Inflammatory macrophage (primary cell): ENCODE data around the gene NAA15.
"Not testable (repeated sequence)": the region's sequence is repeated elsewhere in the genome, so short reads cannot be mapped to it uniquely, and the experiment has no call there.

Experiments used
- DNase-seq, 2 donors: peaks; one replicate each; pipeline ENCODE4 v3.0.0-alpha.2; 2020 to 2022
- total RNA-seq, 18 experiments: gene quantifications; one replicate each; lab custom pipeline; 2026; ENCODE audit warnings: mixed read lengths in 6 of 18, inconsistent platforms in 2 of 18; lab: John Stamatoyannopoulos, UW

The NAA15 gene
- total RNA-seq = 61.9 to 137 (median 94.4) reads per million in 18 experiments

DNA sequence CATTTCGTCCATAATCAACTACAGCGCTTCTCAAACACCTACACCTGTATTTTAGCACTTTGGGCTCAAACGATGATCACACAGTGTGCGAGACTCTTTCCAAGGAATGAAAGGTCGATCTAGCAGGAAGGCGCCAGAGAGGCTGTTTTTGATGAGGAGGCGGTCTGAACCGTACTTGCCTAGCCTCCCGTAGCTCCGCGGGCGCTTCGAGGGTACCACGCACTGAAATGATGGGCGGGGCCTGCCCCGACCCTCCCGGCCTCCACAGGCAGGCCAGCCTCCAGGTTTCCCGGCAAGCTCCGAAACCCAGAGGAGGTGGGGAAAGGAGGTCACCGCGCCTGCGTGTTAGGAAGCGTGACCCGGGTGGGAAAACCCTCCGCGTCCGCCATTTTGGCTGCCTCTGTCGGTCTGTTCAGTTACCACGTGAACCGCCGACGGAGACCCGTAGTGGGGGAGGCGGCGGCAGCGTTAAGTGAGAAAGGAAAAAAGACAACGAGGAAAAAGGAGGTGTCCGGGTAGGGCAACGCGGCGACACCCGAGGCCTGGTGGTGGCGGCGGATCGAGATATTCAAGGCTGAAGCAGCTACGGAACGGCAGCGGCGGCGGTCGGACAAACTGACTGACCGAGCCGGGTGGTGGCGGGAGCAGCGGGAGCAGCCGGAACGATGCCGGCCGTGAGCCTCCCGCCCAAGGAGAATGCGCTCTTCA lies at the start of gene NAA15:
Gene NAA15, plus strand, starts transcription at position 393 of the 708 bp plus-strand sequence. Its CDS starts 273 bp downstream, at position 666.
- DNase-seq = peak; percentile 99

DNA sequence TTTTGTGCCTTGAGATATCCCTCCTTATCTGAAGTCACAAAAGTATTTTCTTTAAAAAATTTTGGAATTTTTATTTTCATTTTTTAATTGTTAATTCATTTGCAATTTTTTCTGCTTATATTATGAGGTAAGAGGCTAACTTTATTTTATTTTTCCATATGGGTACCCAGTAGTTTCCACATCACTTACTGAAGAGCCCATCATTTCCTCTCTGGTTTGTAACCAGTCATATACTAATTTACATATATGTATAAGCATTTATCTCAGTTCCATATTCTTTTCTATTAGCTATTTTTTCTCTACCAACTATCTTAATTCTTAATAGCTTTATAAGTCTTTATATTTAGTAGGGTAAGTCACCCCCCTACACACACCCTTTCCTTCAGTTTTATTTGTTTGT lies 48.3 kb upstream of the NAA15 start:
- no peak for DNase-seq

DNA sequence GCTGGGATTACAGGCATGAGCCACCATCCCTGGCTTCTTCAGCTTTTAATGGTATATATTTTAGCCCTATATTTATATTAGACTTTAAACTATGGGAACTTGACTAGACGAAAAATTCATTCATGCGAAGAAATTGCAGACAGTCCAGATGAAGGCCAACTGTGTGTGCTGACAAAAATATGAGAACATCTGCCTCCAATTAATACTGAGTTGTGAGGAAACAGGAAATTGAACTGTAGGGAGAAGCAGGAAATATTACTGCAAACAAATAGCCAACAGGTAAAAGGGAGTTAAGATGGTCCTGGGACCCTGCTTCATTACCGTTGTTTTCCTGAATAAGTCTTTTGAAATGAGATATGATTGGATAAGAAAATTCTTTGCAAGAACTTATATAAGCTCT lies 47.6 kb upstream of the NAA15 start:
- DNase-seq = no peak

DNA sequence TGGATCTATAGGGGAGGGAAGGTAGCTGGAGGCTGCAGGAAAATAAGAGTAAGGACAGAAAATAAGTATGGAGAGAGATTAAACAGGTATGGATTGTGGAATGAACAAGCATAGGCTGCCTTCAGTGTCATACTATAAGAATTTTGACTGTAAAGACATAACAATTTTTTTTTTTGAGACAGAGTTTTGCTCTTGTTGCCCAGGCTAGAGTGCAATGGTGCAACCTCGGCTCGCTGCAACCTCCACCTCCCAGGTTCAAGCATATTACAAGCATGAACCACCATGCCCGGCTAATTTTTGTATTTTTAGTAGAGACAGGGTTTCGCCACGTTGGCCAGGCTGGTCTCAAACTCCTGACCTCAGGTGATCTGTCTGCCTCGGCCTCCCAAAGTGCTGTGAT lies 45.7 kb upstream of the NAA15 start:
- not testable (repeated sequence) for DNase-seq

DNA sequence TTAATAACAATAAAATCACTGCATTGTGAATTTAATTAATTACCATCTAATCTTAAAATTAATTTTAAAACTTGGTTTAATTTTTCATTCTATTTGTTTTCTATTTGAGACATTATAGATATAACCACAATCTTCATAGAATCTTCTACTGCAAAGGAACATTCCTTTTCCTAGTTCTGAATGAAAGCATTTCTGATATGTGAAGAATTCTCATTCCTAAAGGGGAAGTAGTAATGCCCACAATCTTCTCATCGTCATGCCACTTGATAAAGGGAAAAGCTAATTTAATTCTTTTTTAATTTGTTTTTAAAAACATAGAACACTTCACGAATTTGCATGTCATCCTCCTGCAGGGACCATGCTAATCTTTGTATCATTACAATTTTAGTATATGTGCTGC lies 45.0 kb upstream of the NAA15 start:
- DNase-seq = no peak

DNA sequence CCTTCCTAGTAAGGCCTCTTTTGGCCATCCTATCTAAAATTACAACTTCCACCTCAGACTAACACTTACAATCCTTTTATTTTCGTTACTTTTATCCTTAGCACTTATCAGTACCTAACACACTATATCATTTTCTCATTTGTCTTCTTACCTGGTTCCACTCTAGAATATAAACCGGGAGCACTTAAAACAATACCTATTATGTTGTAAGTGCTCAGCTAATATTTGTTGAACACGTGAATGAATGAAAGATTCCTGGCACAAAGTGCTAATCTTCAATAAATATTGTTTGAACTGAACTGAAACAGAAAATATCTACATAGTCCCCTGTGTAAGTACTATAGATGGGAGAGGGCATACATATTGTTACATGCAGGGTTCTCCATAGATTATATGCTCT lies 35.7 kb upstream of the NAA15 start:
- no peak for DNase-seq

DNA sequence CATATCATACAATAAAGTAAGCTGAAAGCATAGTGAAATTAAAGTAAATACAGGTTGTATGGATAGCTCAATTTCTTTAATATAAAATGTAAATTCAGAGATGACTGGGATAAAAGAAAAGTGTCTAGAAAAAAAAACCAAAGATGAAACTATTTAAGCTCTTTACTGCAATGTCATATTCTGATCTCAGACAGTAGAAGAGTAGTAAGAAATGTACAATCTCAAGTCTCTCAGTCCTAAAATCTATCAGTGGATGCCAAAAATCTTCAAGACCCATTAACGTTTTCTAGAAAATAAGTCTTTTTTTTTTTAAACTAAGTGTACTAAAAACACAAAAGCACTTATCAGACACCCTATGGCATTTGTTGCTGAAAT lies 35.1 kb upstream of the NAA15 start:
- no peak for DNase-seq

DNA sequence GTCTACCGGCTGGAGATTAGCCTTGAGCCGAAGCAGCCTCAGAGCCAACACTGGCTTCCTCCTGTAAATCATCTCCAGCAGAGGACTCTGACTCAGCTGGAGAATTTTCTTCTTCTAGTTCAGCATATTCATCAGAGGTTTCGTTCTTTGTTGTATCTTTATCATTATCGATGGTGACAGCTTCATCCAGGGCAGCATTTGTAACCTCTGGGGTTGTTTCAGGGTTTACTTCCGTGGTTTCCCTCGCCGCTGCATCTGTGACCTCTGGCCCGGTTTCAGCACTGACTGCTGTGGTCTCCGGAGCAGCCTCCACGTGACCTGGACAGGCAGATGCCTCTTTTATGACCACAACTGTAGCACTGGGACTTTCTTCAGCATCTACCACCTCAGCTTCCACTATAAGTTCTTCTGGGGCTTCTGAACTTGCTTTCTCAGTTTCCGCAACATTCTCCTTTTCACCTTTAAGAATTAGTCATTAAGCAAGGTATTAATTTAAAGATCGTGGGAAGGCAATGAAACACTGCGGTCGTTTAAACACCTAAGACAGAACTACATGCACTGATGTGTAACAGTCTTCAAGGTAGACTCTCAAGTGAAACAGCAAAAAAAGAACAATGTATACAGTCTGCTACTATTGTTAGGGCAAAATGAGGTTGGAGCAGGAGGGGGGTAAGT lies 34.6 kb upstream of the NAA15 start:
- DNase-seq = peak; percentile 70 to 80

DNA sequence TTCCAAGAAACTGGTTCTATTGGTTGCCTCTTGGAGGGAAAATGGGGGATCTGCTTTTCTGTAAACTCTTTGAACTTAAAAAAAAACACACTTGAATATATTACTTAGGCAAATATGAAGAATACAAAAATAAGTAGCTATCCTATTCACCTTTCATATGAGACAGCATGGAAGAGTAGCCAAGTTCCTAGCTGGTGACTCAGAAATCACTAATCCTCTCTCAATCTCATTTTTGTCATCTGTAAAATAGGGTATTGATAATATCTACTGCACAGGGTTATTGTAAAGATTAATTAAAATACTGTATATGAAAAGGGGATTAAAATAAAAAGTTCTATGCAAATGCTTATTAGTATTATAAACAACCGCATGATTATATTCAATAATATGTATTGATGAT lies 34.0 kb upstream of the NAA15 start:
- no peak for DNase-seq

DNA sequence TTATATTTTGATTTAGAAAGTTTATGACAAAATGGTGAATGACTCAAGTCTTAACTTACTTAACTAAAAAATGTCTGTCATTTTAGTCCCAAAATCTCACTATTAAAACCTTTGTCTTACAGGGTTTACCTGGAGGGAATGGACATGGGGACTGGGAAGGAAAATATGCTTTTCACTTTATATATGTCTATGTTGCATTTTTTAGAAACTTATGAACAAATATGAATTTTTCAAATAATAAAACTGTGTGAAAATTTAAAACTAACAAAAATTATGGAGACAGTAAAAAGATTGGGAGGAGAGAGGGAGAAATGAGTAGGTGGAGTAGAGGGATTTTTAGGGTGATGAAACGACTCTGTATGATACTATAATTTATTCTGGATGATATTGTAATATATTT lies 27.5 kb upstream of the NAA15 start:
- DNase-seq = no peak

DNA sequence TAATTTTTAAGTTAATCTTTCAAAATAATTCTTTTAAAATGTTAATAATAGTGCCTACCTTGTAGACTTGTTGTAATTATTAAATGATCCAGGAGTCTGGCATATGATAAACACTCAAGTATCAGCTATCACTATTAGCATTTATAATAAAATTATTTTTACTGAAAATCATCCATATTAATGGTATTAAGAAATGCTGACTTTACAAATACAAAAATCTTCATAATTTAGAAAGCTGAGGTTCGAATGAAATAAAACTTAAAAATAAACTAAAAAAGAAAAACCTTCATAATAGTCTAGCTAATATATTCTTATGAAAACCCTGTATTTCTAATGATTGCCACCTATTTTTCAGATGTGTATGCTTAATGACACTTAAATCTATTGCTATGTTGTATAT lies 26.5 kb upstream of the NAA15 start:
- no peak for DNase-seq

DNA sequence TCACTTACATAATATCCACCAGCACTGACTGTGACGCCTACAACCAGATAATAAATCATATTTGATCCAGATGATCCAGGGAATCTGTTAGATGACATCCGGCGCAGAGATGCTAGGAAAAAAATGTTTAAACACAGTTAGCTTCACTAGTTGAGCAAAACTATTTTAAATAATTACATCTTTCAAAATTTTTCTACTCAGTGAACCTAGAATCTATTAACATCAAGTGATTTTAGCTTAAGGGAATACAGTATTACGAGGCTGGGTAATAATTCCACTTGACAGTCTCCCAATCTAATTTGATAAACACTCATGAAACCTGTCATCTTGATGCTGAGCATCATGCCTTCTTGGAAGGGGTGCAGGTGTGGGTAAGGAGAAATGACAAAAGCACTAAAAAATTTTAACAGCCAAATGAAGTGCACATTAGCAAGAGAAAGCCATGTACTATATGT lies 26.0 kb upstream of the NAA15 start:
- DNase-seq = no peak

DNA sequence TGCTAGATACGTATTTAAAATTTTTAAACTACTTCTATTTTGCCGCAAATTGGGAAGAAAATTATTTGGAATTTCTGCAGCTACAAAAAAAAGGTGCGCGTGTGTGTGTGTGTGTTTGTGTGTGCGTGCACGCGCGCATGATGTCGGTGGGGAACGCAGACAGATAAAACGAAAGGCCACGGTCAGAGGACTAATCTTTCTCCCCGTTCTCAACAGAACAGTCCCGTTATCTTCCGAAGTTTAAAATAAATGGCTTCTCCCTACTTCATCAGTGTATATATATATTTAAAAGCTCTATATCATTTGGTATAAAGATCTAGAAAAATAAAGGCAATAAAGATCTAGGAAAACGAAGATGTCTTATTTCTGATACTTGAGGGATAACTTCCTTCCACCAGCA lies 22.8 kb upstream of the NAA15 start:
- no peak for DNase-seq

DNA sequence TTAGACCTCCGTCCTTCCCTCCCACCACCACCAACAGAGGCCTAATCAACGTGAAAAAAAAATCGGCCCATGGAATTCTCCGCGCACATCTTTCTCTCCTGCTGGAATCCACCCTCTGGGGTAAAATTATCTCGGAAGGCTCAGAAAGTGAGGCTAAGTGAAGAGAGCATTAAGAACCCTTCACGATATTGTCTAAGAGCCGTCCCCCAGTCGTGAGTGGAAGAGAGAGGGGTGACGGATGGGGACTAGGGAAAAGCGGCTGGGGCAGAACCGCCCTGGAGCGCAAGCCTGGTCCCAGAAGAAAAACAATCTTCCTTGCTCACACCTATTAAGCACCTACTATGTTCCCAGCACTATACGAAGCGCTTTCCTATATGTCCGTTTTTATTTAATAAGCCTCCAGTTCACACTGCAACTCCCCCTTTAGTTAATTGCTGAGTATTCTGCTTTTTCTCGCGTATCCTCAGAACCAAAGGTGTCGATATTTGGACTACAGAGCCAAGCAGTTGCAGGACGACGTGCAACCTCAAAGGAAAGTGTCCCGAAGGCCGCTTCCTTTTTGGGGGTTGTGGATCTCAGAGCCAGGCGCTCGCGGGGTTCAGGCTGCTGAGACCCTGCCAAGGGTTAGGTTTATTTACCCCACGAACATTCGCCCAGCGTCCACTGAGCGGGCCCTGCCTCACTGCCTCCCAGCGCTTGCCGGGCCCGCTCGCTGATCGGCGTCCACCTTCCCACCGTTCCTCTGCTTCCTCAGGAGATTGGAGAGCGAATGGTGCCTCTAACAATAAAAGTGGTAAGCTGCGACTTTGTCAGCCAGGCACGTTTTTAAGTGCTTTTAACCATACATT lies 22.2 kb upstream of the NAA15 start:
- no peak for DNase-seq

DNA sequence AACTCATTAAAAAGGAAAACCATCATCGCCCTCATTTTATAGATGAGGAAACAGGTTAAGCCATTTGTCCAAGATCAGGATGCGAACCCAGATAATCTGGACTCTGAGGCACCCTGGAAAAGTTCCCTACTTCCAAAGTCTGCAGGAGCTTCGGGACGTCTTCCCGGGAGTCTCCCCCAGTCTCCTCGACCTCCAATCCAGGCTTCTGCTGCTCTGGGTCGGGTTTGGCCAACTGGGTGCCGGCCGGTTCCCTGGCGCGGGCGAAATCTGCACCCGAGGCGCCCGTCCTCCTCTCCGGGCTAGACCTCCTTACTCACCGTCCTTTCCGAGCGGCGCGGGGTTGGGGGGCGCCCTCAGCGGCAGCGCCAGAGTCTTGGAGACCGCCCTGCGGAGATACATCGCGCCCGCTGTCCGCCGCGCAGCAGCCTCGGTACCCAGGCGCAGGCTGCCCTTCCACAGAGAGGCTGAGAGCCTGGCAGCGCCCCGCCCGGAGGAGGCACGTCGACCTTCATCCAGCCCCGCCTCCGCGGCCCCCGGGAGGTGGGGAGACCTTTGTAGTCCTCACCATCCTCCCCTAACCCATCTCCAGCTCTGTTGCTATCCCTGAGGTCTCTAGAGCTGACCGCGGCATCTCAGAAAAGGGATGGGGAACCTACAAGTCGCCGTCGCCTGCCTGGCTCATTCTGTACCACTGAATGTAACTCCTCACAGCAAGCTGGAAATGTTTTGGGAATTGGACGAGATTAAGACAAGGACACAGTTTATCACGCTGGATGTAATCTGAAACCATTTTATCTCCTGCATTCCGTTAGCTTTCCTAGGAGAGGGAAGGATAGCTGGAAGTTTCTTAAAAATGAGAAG lies 21.3 kb upstream of the NAA15 start, which contains the start of gene MGARP:
Gene MGARP, minus strand, starts transcription at position 466 of the 861 bp plus-strand sequence. Its CDS starts 67 bp downstream, at position 399.
- peak in 1 of 2 donors; percentile 0 for DNase-seq

DNA sequence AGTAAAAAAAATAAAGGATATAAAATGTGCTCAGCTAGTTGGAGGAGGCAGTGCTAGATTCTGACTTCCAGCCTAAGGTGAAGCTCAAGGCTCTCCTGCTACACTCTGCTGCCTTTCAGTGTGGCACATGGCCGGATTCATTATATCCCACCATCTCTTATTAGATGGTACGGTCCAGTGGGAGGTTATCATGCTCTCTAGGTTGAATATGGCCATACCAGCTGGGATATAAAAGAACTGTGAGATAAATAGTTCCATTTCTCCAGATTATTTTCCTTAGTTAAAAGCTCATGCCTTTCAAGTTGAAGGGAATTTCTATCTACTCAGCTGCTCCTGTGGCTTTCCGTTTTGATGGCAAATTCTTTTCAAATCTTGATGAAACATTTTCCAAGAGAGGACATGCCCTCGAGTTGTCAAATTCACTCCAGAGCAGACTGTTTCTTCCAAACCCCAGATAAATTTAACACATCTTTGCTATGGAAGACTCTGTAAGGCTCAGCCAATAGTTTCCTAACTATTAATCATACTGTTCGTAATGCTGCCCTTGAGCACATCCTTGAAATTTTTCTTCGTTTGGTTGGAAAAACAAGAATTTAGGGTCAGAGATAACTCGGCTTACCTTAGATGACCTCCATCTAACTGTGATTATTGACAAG lies 19.1 kb upstream of the NAA15 start:
- no peak for DNase-seq

DNA sequence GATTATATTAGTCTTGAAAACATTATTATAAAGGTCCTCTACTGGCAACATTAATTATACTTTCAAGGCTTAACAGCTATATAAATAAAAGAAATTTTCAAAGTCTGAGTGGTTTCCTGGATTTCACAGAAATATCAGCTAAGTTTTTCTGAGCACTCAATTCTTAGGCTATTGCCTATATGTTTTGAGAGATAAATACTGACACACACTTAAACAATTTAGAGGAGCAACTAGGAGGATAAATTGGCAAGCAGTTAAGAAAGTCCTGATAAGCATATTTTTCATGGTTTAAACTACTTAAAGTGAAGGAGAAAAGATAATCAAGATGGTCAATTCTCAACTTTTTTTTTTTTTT lies 18.6 kb upstream of the NAA15 start:
- DNase-seq = no peak

DNA sequence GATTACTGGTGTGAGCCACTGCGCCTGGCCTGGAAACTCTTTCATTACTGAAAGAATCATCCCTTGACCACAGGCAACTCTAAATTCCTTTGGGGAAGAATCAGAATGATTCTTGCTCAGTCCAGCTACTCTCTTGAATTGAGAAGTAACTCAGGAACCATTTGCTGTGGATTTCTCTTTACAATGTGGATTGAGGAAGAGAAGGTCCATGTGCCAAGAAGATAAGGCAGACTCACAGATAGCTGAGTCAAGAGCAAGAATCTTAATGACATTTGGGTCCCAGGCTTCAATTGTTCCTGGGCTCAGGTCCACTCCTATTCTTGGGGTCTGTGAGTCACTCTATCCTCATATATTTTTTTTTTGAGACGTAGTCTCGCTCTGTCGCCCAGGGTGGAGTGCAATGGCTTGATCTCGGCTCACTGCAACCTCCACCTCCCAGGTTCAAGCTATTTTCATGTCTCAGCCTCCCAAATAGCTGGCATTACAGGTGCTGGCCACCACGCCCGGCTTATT lies 15.1 kb upstream of the NAA15 start:
- no peak for DNase-seq

DNA sequence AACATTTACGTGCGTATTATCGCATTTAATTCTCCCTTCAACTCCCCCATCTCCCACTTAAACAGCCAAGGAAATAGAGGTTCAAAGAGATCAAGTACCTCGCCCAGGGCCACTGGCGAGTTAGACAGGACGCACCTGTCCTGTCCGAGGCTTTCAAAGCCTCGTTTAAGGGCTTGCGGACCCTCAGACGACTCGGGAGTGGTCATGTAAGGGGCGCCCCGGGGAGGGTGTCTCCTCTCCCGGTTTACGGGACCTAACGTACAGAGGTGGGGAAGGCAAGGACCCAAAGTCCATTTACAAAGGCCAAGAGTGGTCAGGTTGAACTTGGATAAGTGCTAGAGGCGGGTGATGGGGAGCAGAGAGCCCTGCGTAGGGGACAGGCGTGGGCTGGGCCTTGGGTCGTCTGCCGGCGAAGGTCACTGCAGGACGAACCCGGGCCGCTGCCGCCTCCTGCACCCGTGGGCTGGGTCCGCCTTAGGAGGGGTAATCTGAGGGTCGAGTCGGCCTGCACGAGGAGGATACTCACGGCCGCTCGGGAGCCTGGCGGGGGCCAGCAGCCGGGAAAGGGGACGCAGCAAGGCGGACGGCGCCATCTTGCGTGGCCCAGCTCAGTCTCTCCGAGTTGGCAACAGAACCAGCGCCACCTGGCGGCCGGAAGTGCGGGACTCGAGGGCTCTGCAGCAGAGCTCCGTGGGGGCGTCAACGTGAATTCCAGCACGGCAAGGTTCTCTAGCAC lies 5.9 kb upstream of the NAA15 start:
- DNase-seq = peak; percentile 96 to 97

DNA sequence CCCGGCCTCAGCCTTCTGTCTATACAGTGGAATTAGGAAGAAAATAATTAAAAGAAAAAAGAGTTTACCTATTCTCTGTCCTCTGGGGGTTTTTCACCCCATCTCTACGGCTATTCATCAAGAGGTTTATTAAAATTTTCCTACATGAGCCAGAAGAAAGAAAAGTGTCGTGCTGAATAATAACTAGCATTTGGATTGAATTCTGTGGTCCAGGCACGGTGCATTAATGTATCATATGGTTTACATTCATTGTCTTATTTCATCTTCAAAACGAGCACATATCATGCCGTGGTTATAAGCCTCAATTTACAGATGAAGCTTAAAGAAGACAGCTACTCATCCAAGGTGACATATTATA lies 5.4 kb upstream of the NAA15 start:
- DNase-seq = no peak

DNA sequence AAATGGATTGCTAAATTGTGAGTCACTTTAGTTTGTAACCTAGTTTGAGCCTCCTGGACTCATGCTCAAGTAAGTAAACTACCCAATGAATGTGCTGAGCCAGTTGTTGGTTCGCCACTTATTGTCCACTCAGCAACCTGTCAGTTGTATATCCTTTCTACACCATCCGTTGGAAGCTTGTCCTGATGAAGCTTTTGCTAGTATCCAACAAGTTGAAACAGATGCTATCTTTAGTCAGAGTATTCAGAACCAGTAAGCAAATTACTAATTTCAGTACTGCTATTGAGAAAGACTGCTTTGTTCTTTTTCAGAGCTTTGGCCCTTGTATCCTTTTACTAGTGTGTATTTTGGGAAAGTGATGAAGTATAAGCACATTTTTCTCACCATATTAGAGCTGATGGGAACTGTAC lies 4.3 kb upstream of the NAA15 start:
- no peak for DNase-seq
